ENCODE data around the gene KRT4. TPM values are rescaled to one million over a fixed set of nuclear protein-coding genes. Genes with fewer than 3 reads are reported as not detected.

Gene KRT4
- total RNA-seq, 1 donor from 2014 or later: not detected

DNA sequence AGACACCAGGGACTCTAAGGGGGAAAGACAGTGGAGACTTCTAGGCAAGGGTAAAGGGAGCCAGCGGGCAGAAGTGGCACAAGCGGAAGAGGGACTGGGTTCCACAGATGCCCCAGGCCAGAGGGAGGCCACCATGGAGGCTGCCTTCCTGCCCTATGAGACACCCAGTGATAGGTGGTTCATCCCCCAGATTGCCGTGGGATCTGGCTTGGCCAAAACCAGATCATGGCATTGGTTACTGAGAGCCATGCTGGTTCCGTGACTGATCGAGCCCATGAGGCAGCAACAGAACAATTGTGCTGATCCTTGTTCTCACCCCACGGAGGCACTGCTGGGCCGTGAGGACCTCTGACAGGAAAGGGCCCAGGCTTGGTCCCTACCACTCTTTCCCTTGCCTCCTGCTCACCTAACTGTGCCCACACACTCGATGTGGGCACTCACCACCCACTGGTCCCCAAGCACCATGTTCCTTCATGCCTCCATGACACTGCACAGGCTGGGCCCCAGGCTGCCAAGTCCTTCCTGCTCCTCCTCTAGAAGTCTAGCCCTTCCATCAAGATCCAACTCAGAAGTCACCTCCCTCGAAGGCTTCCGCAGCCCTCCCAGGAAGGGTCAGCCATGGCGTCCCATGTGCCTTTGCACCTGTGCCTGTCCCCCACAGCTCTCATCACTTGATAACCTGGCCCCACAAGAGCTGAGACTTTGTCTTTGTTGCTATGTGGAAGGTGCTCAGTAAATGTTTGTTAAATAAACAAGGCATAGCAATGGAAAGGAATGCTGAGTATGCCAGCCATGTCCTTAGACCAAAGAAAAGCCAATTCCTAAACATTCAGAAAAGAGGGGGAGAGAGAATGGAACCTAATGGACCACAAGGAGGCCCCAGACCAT, 12.9 kb upstream of the KRT4 start:
- no peak for DNase-seq (ENCODE audit: low read depth, low spot score)
- Mint-ChIP-seq H3K9me3 (no peaks in the 10 kb centered on the region), H3K27me3 (ENCODE audit: low read depth) (peaks cover 5% of the 10 kb centered on the region), H3K36me3 (ENCODE audit: low read depth) (no peaks in the 10 kb centered on the region), H3K4me1 (no peaks in the 10 kb centered on the region), H3K4me3 (no peak overlapping the region), H3K27ac (ENCODE audit: unreplicated experiment) (no peak overlapping the region)
- TF ChIP-seq, protein P1, sequence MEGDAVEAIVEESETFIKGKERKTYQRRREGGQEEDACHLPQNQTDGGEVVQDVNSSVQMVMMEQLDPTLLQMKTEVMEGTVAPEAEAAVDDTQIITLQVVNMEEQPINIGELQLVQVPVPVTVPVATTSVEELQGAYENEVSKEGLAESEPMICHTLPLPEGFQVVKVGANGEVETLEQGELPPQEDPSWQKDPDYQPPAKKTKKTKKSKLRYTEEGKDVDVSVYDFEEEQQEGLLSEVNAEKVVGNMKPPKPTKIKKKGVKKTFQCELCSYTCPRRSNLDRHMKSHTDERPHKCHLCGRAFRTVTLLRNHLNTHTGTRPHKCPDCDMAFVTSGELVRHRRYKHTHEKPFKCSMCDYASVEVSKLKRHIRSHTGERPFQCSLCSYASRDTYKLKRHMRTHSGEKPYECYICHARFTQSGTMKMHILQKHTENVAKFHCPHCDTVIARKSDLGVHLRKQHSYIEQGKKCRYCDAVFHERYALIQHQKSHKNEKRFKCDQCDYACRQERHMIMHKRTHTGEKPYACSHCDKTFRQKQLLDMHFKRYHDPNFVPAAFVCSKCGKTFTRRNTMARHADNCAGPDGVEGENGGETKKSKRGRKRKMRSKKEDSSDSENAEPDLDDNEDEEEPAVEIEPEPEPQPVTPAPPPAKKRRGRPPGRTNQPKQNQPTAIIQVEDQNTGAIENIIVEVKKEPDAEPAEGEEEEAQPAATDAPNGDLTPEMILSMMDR (conservative IDR thresholded peaks at IDR 0.05): no peak

DNA sequence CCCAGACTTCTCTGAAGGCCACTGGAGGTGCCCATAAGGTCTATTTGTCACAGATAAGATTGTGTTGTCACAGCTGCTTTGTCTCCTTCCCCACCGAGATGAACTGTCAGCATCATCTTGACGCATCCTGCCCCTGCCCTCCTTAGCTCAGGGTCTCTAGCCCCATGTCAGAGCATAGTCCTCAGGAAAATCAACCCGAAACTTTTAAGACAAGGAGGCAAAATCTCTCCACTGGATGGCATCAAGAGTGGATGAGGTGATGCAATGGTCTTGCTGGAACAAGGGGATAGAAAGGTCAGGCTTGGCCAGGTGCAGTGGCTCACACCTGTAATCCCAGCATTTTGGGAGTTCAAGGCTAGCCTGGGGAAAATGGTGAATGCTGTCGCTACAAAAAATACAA, 12.0 kb upstream of the KRT4 start:
- no peak for DNase-seq (ENCODE audit: low read depth, low spot score)
- Mint-ChIP-seq H3K27me3 (ENCODE audit: low read depth) (peaks cover 7% of the 10 kb centered on the region), H3K27ac (ENCODE audit: unreplicated experiment) (peak overlapping the region; percentile 57), H3K36me3 (ENCODE audit: low read depth) (no peaks in the 10 kb centered on the region), H3K4me1 (no peaks in the 10 kb centered on the region), H3K9me3 (no peaks in the 10 kb centered on the region), H3K4me3 (no peak overlapping the region)
- TF ChIP-seq, protein P1 (conservative IDR thresholded peaks at IDR 0.05): no peak

DNA sequence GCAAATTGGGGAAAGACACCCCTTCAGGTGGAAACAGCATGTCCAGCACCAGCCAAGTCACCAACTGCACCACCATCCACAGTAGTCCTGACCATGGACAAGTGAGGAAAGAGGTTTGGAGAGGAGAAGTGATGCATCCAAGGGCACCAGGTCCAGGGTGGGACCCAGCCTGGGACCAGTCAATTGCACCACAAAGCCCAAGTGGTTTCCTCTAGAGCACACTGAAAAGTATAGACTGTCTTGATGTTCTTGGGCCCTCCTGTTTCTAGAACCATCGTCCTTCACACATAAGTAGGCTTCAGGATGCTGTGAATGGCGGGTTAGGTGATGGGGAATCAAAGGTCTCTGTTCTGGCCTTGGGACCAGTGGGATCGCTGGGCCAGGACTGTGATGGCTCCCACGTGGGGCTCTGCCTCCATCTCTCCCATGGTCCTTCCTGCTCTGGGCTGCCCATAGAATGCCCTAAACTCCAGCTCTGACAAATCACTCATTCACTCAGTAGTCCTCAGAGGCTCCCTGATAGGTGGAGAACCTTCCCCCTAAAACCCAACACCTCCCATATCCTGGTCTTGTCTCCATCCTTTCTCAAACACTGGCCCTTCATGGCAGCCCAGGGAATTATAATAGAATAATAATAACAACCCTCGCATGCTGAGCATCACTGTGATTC, 11.0 kb upstream of the KRT4 start:
- TF ChIP-seq, protein P1 (conservative IDR thresholded peaks at IDR 0.05): no peak
- Mint-ChIP-seq H3K4me3 (no peak overlapping the region), H3K27ac (ENCODE audit: unreplicated experiment) (no peak overlapping the region), H3K9me3 (no peaks in the 10 kb centered on the region), H3K4me1 (no peaks in the 10 kb centered on the region), H3K27me3 (ENCODE audit: low read depth) (peaks cover 6% of the 10 kb centered on the region), H3K36me3 (ENCODE audit: low read depth) (no peaks in the 10 kb centered on the region)
- DNase-seq (ENCODE audit: low read depth, low spot score): no peak

DNA sequence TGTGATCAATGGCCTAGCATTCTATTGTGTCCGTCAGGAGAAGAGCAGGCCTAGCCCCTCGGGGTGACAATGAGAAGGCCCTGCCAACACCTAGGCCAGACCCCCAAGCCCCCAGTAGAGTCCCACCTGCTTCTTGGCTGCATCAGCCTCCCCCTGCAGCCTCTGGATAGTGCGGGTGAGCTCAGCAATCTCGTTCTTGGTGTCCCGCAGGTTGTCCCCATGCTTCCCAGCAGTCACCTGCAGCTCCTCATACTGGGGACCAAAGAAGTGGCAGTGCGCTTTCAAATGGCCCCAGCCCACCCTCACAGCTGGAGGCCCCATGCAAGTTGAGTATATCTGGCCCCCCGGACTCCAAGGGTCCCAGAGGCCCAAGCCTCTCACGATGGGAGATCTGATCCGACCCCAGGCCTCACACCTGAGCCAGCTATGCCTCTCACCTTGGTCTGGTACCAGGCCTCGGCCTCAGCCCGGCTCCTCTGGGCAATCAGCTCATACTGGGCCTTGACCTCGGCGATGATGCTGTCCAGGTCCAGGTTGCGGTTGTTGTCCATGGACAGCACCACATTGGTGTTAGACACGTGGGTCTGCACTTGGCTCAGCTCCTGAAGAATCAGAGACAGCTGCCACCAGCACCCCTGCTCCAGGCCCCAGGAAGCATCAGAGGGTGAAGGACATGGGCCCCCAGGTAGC, 10.0 kb upstream of the KRT4 start:
- H3K27ac Mint-ChIP-seq (ENCODE audit: unreplicated experiment): no peak overlapping the region
- no peaks in the 10 kb centered on the region for H3K9me3 Mint-ChIP-seq
- H3K4me1 Mint-ChIP-seq: no peaks in the 10 kb centered on the region
- no peak for DNase-seq (ENCODE audit: low read depth, low spot score)
- H3K4me3 Mint-ChIP-seq: no peak overlapping the region
- TF ChIP-seq, protein P1 (conservative IDR thresholded peaks at IDR 0.05): no peak
- H3K27me3 Mint-ChIP-seq (ENCODE audit: low read depth): peaks cover 5% of the 10 kb centered on the region
- no peaks in the 10 kb centered on the region for H3K36me3 Mint-ChIP-seq (ENCODE audit: low read depth)

DNA sequence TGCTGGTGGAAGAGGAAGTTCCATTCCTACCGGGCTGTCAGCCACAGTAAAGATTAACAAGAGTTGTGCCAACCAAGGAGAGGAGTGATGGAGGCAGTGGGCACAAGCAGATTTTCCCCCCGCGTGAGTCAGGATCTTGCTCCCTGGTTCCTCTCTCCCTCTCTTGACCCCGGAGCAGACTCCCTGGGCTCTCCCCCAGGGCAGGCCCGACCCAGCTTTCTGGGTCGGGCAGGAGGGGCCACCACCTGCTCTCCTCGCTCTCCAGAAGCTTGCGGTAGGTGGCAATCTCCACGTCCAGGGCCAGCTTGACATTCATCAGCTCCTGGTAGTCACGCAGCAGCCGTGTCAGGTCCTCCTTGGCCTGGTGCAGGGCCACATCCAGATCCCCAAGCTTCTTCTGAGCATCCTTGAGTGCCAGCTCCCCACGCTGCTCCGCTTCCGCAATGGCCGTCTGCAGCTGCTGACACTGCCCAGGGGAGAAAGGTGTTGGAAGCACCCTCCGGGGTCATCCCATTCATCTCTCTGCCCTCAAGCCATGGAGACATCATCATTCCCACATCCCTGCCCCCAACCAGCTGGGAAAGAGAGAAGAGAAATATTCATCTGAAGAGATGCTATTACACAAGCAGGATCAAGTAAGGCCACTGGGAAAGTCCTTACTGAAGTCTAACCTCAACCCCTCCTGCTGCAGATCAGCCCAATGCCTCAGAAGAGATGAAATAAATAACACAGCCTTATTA, 9.0 kb upstream of the KRT4 start:
- Mint-ChIP-seq H3K27me3 (ENCODE audit: low read depth) (peaks cover 5% of the 10 kb centered on the region), H3K36me3 (ENCODE audit: low read depth) (no peaks in the 10 kb centered on the region), H3K9me3 (no peaks in the 10 kb centered on the region), H3K4me3 (no peak overlapping the region), H3K27ac (ENCODE audit: unreplicated experiment) (no peak overlapping the region), H3K4me1 (peaks cover 8% of the 10 kb centered on the region)
- TF ChIP-seq, protein P1 (conservative IDR thresholded peaks at IDR 0.05): no peak
- no peak for DNase-seq (ENCODE audit: low read depth, low spot score)
